Measurements from ENCODE around the gene CSGALNACT2.
A peak's percentile ranks its signal among the peaks of the same experiment; 100 is the strongest.

The CSGALNACT2 gene

DNA sequence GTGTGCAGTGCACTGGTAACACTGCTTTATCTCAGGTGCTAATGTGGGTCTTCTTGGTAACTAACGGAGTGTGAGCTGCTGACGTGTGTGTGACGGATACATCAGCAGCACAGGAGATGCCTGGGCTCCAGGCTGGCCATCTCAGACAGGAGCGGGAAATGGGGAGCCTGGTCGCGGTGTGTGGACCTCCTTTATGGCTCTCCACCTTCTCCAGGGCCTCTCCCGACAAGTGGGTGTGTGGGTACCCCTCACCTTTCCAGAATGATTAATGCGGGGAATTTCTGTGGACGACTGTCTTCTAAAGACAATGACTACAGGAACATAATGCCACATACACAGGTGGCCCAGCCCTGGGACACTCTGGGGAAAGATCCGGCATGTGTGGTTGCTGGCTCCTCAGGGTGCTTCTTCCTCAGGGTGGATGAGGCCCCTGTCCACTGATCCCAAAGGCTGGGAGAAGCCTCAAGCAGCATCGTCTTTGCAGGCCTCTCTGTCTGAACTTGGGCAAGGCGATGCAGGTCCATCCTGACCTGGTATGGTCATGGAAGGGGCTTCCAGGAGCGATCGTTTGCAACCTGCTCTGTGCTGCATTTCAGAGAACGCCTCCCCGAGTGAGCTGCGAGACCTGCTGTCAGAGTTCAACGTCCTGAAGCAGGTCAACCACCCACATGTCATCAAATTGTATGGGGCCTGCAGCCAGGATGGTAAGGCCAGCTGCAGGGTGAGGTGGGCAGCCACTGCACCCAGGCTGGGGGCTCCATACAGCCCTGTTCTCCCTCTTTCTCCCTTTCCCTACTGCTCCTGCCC lies 20.3 kb upstream of the CSGALNACT2 start:
- no peaks in the 10 kb centered on the region for H3K36me3 ChIP-seq (ENCODE audit: control insufficient read depth in 5 of 5, insufficient read depth in 5 of 5, low read length in 5 of 5)
- no peak overlapping the region for H3K4me3 ChIP-seq (ENCODE audit: low read depth in 1 of 5, low read length in 5 of 5)
- H3K9me3 ChIP-seq (ENCODE audit: control insufficient read depth in 5 of 5, low read length in 5 of 5), result no peaks in the 10 kb centered on the region
- H3K9ac ChIP-seq (ENCODE audit: low read length in 5 of 5), result no peak overlapping the region
- no peak overlapping the region for H3K27ac ChIP-seq (ENCODE audit: low read depth, low read length)
- no peaks in the 10 kb centered on the region for H3K27me3 ChIP-seq (ENCODE audit: control insufficient read depth in 5 of 5, insufficient read depth in 4 of 5, low read length in 5 of 5)
- H3K4me1 ChIP-seq (ENCODE audit: control insufficient read depth in 5 of 5, insufficient read depth in 5 of 5, low read length in 5 of 5), result peaks cover 0 to 22% (median 11%) of the 10 kb centered on the region in 5 donors

DNA sequence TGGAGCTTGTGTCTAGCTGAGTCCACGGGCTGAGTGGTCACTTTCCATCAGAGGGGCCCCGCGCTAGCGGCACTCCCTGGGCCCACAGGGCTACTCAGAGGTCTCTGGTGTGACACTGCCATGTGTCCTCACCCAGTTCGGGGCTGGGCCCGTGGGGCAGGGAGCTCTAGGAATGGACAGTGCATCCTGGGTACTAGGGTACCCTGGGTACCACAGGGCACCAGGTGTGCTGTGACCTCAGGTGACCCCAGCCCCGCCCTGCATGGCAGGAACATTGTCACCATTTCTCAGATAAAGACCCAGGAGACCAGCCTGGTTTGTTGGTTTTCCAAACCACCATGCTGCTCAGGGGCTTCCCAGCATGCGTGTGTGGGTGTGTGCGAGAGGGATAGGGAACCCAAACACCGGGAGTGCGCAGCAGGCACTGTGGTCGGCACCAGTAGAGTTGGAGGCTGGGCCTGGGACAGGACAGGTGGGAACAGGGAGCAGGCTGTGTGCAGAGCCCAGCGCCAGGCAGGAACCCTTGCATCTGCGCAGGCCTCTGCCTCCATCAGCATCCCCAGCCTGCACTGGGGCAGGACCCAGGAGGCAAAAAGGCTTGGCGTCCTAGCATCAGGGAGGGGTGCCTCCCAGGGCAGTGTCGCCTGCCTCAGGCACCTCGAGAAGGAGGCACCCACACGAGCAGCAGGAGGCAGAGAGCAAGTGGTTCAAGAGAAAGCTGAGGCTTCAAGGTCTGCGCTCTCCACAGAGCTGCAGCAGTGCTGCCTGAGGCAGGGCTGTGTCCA lies 19.4 kb upstream of the CSGALNACT2 start:
- H3K9ac ChIP-seq (ENCODE audit: low read length in 5 of 5), result no peak overlapping the region
- no peak overlapping the region for H3K27ac ChIP-seq (ENCODE audit: low read depth, low read length)
- H3K4me1 ChIP-seq (ENCODE audit: control insufficient read depth in 5 of 5, insufficient read depth in 5 of 5, low read length in 5 of 5), result peaks cover 0 to 22% (median 11%) of the 10 kb centered on the region in 5 donors
- no peak overlapping the region for H3K4me3 ChIP-seq (ENCODE audit: low read depth in 1 of 5, low read length in 5 of 5)
- no peaks in the 10 kb centered on the region for H3K36me3 ChIP-seq (ENCODE audit: control insufficient read depth in 5 of 5, insufficient read depth in 5 of 5, low read length in 5 of 5)
- no peaks in the 10 kb centered on the region for H3K27me3 ChIP-seq (ENCODE audit: control insufficient read depth in 5 of 5, insufficient read depth in 4 of 5, low read length in 5 of 5)
- H3K9me3 ChIP-seq (ENCODE audit: control insufficient read depth in 5 of 5, low read length in 5 of 5), result no peaks in the 10 kb centered on the region

DNA sequence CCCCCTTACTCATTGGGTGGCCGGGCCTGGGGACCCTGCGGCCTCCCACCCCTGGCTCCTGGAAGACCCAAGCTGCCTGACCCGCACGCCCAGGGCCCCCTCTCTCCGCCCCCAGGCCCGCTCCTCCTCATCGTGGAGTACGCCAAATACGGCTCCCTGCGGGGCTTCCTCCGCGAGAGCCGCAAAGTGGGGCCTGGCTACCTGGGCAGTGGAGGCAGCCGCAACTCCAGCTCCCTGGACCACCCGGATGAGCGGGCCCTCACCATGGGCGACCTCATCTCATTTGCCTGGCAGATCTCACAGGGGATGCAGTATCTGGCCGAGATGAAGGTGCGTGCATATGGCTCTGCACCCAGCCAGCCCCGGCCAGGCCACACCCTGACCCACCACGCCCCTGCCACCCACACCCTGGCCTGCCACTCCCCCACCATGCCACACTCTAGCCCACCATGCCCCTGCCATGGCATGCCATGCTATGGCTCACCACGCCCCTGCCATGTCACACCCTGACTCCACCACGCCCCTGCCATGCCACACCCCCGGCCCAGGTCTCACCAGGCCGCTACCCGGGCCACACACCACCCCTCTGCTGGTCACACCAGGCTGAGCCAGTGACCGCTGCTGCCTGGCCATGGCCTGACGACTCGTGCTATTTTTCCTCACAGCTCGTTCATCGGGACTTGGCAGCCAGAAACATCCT lies 18.7 kb upstream of the CSGALNACT2 start:
- H3K9me3 ChIP-seq (ENCODE audit: control insufficient read depth in 5 of 5, low read length in 5 of 5), result no peaks in the 10 kb centered on the region

DNA sequence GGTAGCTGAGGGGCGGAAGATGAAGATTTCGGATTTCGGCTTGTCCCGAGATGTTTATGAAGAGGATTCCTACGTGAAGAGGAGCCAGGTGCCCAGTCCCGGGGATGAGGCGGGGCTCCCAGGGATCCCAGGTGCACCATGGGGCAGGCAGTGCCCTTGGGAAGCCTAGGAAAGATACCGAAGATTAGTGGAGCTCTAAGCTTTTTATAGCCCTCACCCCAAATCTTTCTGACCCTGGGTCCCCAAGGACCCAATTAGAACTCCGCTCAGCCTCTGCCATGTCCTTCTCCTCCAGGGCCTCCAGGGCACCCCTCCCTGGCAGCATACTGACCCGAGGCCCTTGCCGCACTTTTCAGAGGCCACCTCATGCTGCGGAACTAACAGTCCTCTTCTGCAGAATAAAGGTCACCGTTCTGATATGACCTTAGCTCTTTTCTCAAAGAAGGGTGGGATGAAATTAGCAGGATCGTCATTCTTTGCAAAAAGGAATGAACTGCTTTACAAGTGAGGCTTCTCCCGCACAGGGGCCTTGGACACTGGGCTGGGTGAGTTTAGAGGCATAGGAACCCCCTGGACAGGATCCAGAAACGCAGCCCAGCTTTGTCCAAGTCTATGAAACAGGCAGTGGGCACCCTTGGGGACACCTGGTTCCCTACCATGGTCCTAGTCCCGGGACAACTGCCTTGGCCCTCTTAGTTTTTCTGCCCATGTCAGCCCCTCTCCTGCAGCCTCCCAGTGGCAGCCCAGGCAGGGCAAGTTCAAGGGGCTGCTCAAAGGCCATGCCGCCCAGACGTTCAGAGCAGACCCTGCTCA lies 17.9 kb upstream of the CSGALNACT2 start:
- Histone ChIP-seq H3K9me3 (ENCODE audit: control insufficient read depth in 5 of 5, low read length in 5 of 5) (no peaks in the 10 kb centered on the region), H3K27me3 (ENCODE audit: control insufficient read depth in 5 of 5, insufficient read depth in 4 of 5, low read length in 5 of 5) (no peaks in the 10 kb centered on the region), H3K4me1 (ENCODE audit: control insufficient read depth in 5 of 5, insufficient read depth in 5 of 5, low read length in 5 of 5) (peaks cover 0 to 22% (median 11%) of the 10 kb centered on the region in 5 donors), H3K27ac (ENCODE audit: low read depth, low read length) (no peak overlapping the region), H3K9ac (ENCODE audit: low read length in 5 of 5) (no peak overlapping the region), H3K4me3 (ENCODE audit: low read depth in 1 of 5, low read length in 5 of 5) (no peak overlapping the region), H3K36me3 (ENCODE audit: control insufficient read depth in 5 of 5, insufficient read depth in 5 of 5, low read length in 5 of 5) (no peaks in the 10 kb centered on the region)

More for the DNA sequence above, 18.7 kb upstream of the CSGALNACT2 start:
- Histone ChIP-seq H3K4me1 (ENCODE audit: control insufficient read depth in 5 of 5, insufficient read depth in 5 of 5, low read length in 5 of 5) (peaks cover 0 to 22% (median 11%) of the 10 kb centered on the region in 5 donors), H3K27me3 (ENCODE audit: control insufficient read depth in 5 of 5, insufficient read depth in 4 of 5, low read length in 5 of 5) (no peaks in the 10 kb centered on the region), H3K4me3 (ENCODE audit: low read depth in 1 of 5, low read length in 5 of 5) (no peak overlapping the region), H3K27ac (ENCODE audit: low read depth, low read length) (no peak overlapping the region), H3K9ac (ENCODE audit: low read length in 5 of 5) (no peak overlapping the region), H3K36me3 (ENCODE audit: control insufficient read depth in 5 of 5, insufficient read depth in 5 of 5, low read length in 5 of 5) (no peaks in the 10 kb centered on the region)

DNA sequence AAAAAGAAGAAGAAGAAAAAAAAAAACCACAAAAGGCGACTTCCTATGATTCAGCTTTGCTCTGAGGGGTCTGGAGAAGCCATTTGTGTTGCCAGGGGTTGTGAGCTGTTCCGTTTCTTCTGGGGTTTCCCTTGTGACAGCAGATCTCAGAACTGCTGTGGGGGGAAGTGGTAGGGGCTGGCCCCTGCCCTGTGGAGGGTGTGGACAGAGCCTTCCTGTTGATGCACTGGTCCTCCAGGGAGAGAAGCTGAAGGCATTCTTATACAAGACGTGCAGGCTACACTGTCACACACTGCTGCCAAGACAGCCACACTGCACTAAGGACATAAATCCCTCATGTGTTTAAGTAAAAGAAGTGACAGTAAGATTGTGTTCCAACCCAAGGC lies 17.3 kb upstream of the CSGALNACT2 start:
- H3K9ac ChIP-seq (ENCODE audit: low read length in 5 of 5), result peak overlapping the region in 1 of 5 donors; percentile 44

DNA sequence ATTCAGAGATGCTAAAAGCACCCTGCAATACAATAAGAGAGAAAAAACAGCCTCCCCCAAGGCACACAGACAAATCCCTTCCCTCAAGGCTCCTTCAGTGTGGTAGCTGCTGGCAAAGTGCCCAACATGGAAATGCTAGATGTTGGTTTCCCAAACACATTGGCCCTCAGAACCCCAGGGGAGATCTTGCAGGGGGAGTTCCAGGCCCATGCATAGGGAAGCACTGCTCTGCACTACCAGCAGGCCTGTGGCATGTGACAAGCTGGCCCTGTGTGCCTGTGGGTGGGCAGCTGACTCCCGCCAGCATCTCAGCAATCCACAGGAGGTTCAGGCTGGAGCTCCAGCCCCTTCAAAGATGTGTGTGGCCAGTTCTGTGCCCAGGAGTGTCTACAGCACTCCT lies 16.8 kb upstream of the CSGALNACT2 start:
- Histone ChIP-seq H3K36me3 (ENCODE audit: control insufficient read depth in 5 of 5, insufficient read depth in 5 of 5, low read length in 5 of 5) (no peaks in the 10 kb centered on the region), H3K27ac (ENCODE audit: low read depth, low read length) (no peak overlapping the region)

More for the DNA sequence above, 17.3 kb upstream of the CSGALNACT2 start:
- H3K4me1 ChIP-seq (ENCODE audit: control insufficient read depth in 5 of 5, insufficient read depth in 5 of 5, low read length in 5 of 5), result peaks cover 1 to 22% (median 11%) of the 10 kb centered on the region in 5 donors
- H3K27ac ChIP-seq (ENCODE audit: low read depth, low read length), result no peak overlapping the region
- H3K36me3 ChIP-seq (ENCODE audit: control insufficient read depth in 5 of 5, insufficient read depth in 5 of 5, low read length in 5 of 5), result no peaks in the 10 kb centered on the region
- no peak overlapping the region for H3K4me3 ChIP-seq (ENCODE audit: low read depth in 1 of 5, low read length in 5 of 5)
- no peaks in the 10 kb centered on the region for H3K27me3 ChIP-seq (ENCODE audit: control insufficient read depth in 5 of 5, insufficient read depth in 4 of 5, low read length in 5 of 5)
- no peaks in the 10 kb centered on the region for H3K9me3 ChIP-seq (ENCODE audit: control insufficient read depth in 5 of 5, low read length in 5 of 5)

DNA sequence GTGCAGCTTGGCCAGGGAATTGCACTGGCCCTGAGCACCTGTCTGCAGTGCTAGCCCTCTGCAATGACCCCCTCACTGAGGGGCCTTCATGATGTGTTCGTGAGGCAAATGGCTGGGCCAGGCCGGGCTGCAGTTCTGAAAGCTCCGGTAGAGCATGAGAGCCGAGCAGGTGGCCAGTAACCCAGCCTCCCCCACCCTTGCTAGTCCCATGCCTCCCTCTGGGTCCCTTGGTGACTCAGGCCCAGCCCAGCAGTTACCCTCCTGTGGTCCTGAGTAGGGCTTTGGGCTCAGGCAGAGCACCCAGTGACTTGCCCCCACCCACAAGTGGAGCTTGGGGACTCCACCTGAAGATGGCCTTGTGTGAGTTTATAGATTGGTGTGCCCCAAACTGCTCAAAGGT lies 16.1 kb upstream of the CSGALNACT2 start:
- Histone ChIP-seq H3K9ac (ENCODE audit: low read length in 5 of 5) (no peak overlapping the region), H3K9me3 (ENCODE audit: control insufficient read depth in 5 of 5, low read length in 5 of 5) (no peaks in the 10 kb centered on the region), H3K4me3 (ENCODE audit: low read depth in 1 of 5, low read length in 5 of 5) (no peak overlapping the region), H3K27ac (ENCODE audit: low read depth, low read length) (no peak overlapping the region), H3K4me1 (ENCODE audit: control insufficient read depth in 5 of 5, insufficient read depth in 5 of 5, low read length in 5 of 5) (peaks cover 1 to 22% (median 11%) of the 10 kb centered on the region in 5 donors), H3K27me3 (ENCODE audit: control insufficient read depth in 5 of 5, insufficient read depth in 4 of 5, low read length in 5 of 5) (peaks cover 0 to 2% (median 0%) of the 10 kb centered on the region in 5 donors), H3K36me3 (ENCODE audit: control insufficient read depth in 5 of 5, insufficient read depth in 5 of 5, low read length in 5 of 5) (no peaks in the 10 kb centered on the region)

More for the DNA sequence above, 16.8 kb upstream of the CSGALNACT2 start:
- Histone ChIP-seq H3K4me3 (ENCODE audit: low read depth in 1 of 5, low read length in 5 of 5) (no peak overlapping the region), H3K4me1 (ENCODE audit: control insufficient read depth in 5 of 5, insufficient read depth in 5 of 5, low read length in 5 of 5) (peaks cover 1 to 22% (median 11%) of the 10 kb centered on the region in 5 donors), H3K9me3 (ENCODE audit: control insufficient read depth in 5 of 5, low read length in 5 of 5) (no peaks in the 10 kb centered on the region), H3K27me3 (ENCODE audit: control insufficient read depth in 5 of 5, insufficient read depth in 4 of 5, low read length in 5 of 5) (no peaks in the 10 kb centered on the region), H3K9ac (ENCODE audit: low read length in 5 of 5) (peak overlapping the region in 1 of 5 donors; percentile 44)

DNA sequence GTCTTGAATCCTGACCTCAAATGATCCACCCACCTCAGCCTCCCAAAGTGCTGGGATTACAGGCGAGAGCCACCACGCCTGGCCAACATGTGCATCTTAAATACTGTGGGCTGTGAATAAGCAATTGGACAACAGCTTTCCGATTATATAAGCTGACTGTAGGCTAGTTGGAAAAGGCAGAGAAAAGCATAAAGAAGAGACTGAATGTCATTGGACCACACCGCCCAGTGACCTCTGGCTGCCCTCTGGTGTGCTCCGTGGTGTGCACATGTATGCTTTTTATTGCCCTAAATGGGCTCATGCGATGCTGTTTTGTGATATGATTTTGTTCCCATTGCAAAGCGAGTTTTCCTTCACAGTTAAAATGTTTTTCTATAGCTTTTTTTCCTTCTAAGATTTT lies 15.4 kb upstream of the CSGALNACT2 start:
- Histone ChIP-seq H3K27me3 (ENCODE audit: control insufficient read depth in 5 of 5, insufficient read depth in 4 of 5, low read length in 5 of 5) (peaks cover 0 to 4% (median 0%) of the 10 kb centered on the region in 5 donors), H3K9ac (ENCODE audit: low read length in 5 of 5) (no peak overlapping the region), H3K4me3 (ENCODE audit: low read depth in 1 of 5, low read length in 5 of 5) (no peak overlapping the region), H3K4me1 (ENCODE audit: control insufficient read depth in 5 of 5, insufficient read depth in 5 of 5, low read length in 5 of 5) (peaks cover 1 to 22% (median 11%) of the 10 kb centered on the region in 5 donors), H3K27ac (ENCODE audit: low read depth, low read length) (no peak overlapping the region), H3K36me3 (ENCODE audit: control insufficient read depth in 5 of 5, insufficient read depth in 5 of 5, low read length in 5 of 5) (no peaks in the 10 kb centered on the region), H3K9me3 (ENCODE audit: control insufficient read depth in 5 of 5, low read length in 5 of 5) (no peaks in the 10 kb centered on the region)

DNA sequence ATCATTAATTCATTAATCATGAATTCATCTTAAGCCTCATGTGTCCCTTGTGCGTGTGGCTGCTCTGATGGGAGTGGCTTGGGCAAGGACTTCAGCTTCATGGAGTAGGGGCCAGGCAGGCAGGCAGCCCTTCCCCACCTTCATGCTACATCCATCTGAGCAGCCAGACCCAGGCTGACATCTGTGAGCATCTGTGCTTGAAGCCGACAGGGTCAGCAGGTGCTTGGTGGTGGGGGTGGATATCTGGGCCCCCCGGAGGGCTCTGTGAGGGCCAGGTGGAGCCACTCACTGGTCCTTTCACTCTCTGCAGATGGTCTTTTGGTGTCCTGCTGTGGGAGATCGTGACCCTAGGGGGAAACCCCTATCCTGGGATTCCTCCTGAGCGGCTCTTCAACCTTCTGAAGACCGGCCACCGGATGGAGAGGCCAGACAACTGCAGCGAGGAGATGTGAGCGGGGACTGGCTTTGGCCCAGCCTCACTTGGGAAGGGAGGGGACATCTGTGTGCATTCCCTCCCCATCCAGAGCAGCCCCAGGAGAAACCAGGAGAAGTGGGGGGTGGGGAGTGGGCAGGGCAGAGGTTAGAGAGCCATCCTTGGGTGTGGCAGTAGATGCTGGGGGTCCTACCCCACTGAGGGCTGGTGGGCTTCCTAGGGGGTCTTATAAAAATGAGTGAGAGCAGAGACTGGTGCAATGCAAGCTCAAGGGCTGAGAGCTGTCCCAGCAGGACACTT lies 14.7 kb upstream of the CSGALNACT2 start:
- peaks cover 1 to 22% (median 11%) of the 10 kb centered on the region in 5 donors for H3K4me1 ChIP-seq (ENCODE audit: control insufficient read depth in 5 of 5, insufficient read depth in 5 of 5, low read length in 5 of 5)
- H3K9me3 ChIP-seq (ENCODE audit: control insufficient read depth in 5 of 5, low read length in 5 of 5), result no peaks in the 10 kb centered on the region
- H3K27ac ChIP-seq (ENCODE audit: low read depth, low read length), result no peak overlapping the region
- no peaks in the 10 kb centered on the region for H3K36me3 ChIP-seq (ENCODE audit: control insufficient read depth in 5 of 5, insufficient read depth in 5 of 5, low read length in 5 of 5)
- peaks cover 0 to 4% (median 0%) of the 10 kb centered on the region in 5 donors for H3K27me3 ChIP-seq (ENCODE audit: control insufficient read depth in 5 of 5, insufficient read depth in 4 of 5, low read length in 5 of 5)
- H3K9ac ChIP-seq (ENCODE audit: low read length in 5 of 5), result no peak overlapping the region
- H3K4me3 ChIP-seq (ENCODE audit: low read depth in 1 of 5, low read length in 5 of 5), result no peak overlapping the region

All from subcutaneous abdominal adipose tissue (tissue), 5 donors.